Trophoblast cell (in vitro differentiated cells and primary cell): ENCODE measurements around the gene CALU.

Experiments
- DNase-seq, 2 donors: peaks; one replicate each; pipeline ENCODE4 v3.0.0-alpha.2; 2016
- H2AFZ ChIP-seq: 2 replicates; pipeline ENCODE4 v1.6.1; 2013; ENCODE audit warnings: low read length, moderate library complexity, mild to moderate bottlenecking; ENCODE audit not compliant: insufficient read depth, poor library complexity
- H2AK5ac ChIP-seq: 2 replicates; pipeline ENCODE4 v1.6.1; 2013; ENCODE audit warnings: mild to moderate bottlenecking, low read length
- H2BK120ac ChIP-seq: 2 replicates; pipeline ENCODE4 v1.6.1; 2013; ENCODE audit warnings: low read length, mild to moderate bottlenecking, moderate library complexity; ENCODE audit not compliant: insufficient read depth, poor library complexity
- H2BK12ac ChIP-seq: 2 replicates; pipeline ENCODE4 v1.6.1; 2013; ENCODE audit warnings: mild to moderate bottlenecking, low read length, moderate library complexity
- H2BK5ac ChIP-seq: 2 replicates; pipeline ENCODE4 v1.6.1; 2013; ENCODE audit warnings: low read length, low read depth, moderate library complexity, mild to moderate bottlenecking; ENCODE audit not compliant: poor library complexity
- H3K14ac ChIP-seq: 2 replicates; pipeline ENCODE4 v1.6.1; 2013; ENCODE audit warnings: mild to moderate bottlenecking, low read length
- H3K18ac ChIP-seq: 2 replicates; pipeline ENCODE4 v1.6.1; 2013; ENCODE audit warnings: mild to moderate bottlenecking, low read length
- H3K23ac ChIP-seq: 2 replicates; pipeline ENCODE4 v1.6.1; 2013; ENCODE audit warnings: low read length
- H3K27ac ChIP-seq: 2 replicates; pipeline ENCODE4 v1.5.1; 2013; ENCODE audit warnings: low read depth, mild to moderate bottlenecking, inconsistent platforms, low read length, moderate library complexity
- H3K27me3 ChIP-seq: 2 replicates; pipeline ENCODE4 v1.6.1; 2013; ENCODE audit warnings: inconsistent platforms, mild to moderate bottlenecking, low read length, moderate library complexity; ENCODE audit not compliant: insufficient read depth
- H3K36me3 ChIP-seq, 2 experiments: 1 replicate in 1 of 2; 2 replicates in 1 of 2; pipeline ENCODE4 v1.6.1; 2013; ENCODE audit warnings: low read length in 2 of 2, mild to moderate bottlenecking in 2 of 2, moderate library complexity in 1 of 2; ENCODE audit not compliant: insufficient read depth in 2 of 2, control insufficient read depth in 1 of 2
- H3K4ac ChIP-seq: 2 replicates; pipeline ENCODE4 v1.6.1; 2013; ENCODE audit warnings: low read depth, mild to moderate bottlenecking, low read length, moderate library complexity
- H3K4me1 ChIP-seq, 2 experiments: 1 replicate in 1 of 2; 2 replicates in 1 of 2; pipeline ENCODE4 v1.6.1; 2013; ENCODE audit warnings: low read length in 2 of 2, mild to moderate bottlenecking in 2 of 2, moderate library complexity in 1 of 2; ENCODE audit not compliant: insufficient read depth in 2 of 2, control insufficient read depth in 1 of 2
- H3K4me2 ChIP-seq: 2 replicates; pipeline ENCODE4 v1.6.1; 2013; ENCODE audit warnings: inconsistent platforms, mild to moderate bottlenecking, low read length, moderate library complexity
- H3K4me3 ChIP-seq: 2 replicates; pipeline ENCODE4 v1.5.1; 2013; ENCODE audit warnings: mild to moderate bottlenecking, low read depth, low read length, inconsistent platforms
- H3K79me1 ChIP-seq: one replicate; pipeline ENCODE4 v1.6.1; 2013; ENCODE audit warnings: low read length
- H3K79me2 ChIP-seq: 2 replicates; pipeline ENCODE4 v1.6.1; 2013; ENCODE audit warnings: low read length, mild to moderate bottlenecking; ENCODE audit not compliant: control insufficient read depth, insufficient read depth, poor library complexity
- H3K9ac ChIP-seq: 2 replicates; pipeline ENCODE4 v1.6.1; 2013; ENCODE audit warnings: mild to moderate bottlenecking, low read length
- H3K9me3 ChIP-seq: 2 replicates; pipeline ENCODE4 v1.6.1; 2013; ENCODE audit warnings: low read depth, mild to moderate bottlenecking, control low read depth, inconsistent platforms, low read length; ENCODE audit not compliant: insufficient read depth
- H4K12ac ChIP-seq: 2 replicates; pipeline ENCODE4 v1.6.1; 2013; ENCODE audit warnings: low read depth, mild to moderate bottlenecking, low read length, moderate library complexity
- H4K8ac ChIP-seq: 2 replicates; pipeline ENCODE4 v1.6.1; 2013; ENCODE audit warnings: low read depth, mild to moderate bottlenecking, low read length, moderate library complexity
- H4K91ac ChIP-seq: one replicate; pipeline ENCODE4 v1.6.1; 2013; ENCODE audit warnings: low read depth, mild to moderate bottlenecking, low read length, moderate library complexity
- WGBS: extraction: QIAGEN DNeasy Blood & Tissue Kit; methylation state at CpG from one replicate; pipeline ENCODE4 v1.1.7; 2013; ENCODE audit warnings: missing lambda C conversion rate; ENCODE audit not compliant: insufficient read length, insufficient coverage; ENCODE audit errors: extremely low coverage; 5-methylcytosine and 5-hydroxymethylcytosine counted together

The CALU gene

DNA sequence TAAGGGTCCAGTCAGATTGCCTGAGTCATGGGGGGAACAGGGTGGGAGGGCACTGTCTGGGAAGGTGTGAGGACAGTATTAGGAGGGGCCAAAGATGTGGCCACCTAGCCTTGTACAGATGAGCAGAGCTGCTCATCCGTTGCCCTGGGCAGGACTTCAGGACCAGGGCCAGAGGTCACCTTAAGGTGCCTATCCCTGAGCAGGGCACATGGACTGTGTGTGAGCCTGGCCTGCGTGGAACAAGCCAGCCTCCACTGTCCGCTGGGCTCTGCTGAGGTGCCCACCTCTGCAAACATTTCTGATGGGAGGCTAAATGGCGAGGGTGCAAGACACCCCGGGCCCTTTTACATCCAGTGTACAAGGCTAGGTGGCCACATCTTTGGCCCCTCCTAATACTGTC lies 39.8 kb downstream of the CALU start:
- Histone ChIP-seq H2AK5ac (no peak overlapping the region), H3K79me2 (no peaks in the 10 kb centered on the region), H3K23ac (no peak overlapping the region), H2BK120ac (no peak overlapping the region), H3K9me3 (peaks cover 3% of the 10 kb centered on the region), H3K27me3 (no peaks in the 10 kb centered on the region), H3K27ac (no peak overlapping the region), H4K91ac (no peak overlapping the region), H3K79me1 (no peaks in the 10 kb centered on the region), H3K9ac (no peak overlapping the region), H4K8ac (no peak overlapping the region), H2BK12ac (no peak overlapping the region), H2BK5ac (no peak overlapping the region), H2AFZ (no peak overlapping the region), H3K4me1 (no peaks in the 10 kb centered on the region), H4K12ac (no peak overlapping the region), H3K4me3 (no peak overlapping the region), H3K4ac (no peak overlapping the region), H3K14ac (no peak overlapping the region), H3K36me3 (peaks cover 5 to 9% of the 10 kb centered on the region in 2 experiments), H3K4me2 (no peak overlapping the region), H3K18ac (no peak overlapping the region)
- DNase-seq: no peak
- WGBS: no CpG with 5 or more reads among the region's 5 CpGs

DNA sequence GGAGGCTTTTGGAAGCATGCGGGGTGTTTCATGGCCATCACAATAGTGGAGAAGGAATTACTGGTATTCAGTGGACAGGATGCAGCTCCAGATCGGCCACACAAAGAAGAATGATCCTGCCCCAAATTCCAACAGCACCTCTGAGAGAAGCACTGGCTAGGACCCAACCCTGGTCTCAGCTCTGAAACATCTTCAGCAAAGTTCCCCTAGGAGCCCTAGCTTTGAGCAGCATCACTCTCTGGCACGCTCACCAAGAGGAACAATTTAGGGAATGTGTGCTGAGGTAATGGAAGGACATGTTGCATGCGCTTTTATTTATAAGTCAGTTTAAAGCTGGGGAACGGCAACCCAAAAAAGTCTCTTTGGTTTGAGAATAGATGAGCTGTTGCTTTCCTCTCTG lies 42.0 kb downstream of the CALU start:
- H3K4ac ChIP-seq: no peak overlapping the region
- H3K4me1 ChIP-seq: no peaks in the 10 kb centered on the region
- no peak overlapping the region for H2BK5ac ChIP-seq
- no peak overlapping the region for H3K14ac ChIP-seq
- no peak overlapping the region for H4K12ac ChIP-seq
- no peak overlapping the region for H2BK120ac ChIP-seq
- no CpG with 5 or more reads among the region's 5 CpGs for WGBS
- H3K79me2 ChIP-seq: no peaks in the 10 kb centered on the region
- no peak overlapping the region for H2AK5ac ChIP-seq
- no peak overlapping the region for H3K9ac ChIP-seq
- no peak overlapping the region for H4K8ac ChIP-seq
- DNase-seq: no peak
- H3K27me3 ChIP-seq: no peaks in the 10 kb centered on the region
- H3K18ac ChIP-seq: no peak overlapping the region
- no peaks in the 10 kb centered on the region for H3K9me3 ChIP-seq
- no peak overlapping the region for H4K91ac ChIP-seq
- H3K36me3 ChIP-seq: no peaks in the 10 kb centered on the region
- no peak overlapping the region for H3K4me2 ChIP-seq
- H2BK12ac ChIP-seq: no peak overlapping the region
- no peak overlapping the region for H2AFZ ChIP-seq
- no peaks in the 10 kb centered on the region for H3K79me1 ChIP-seq
- no peak overlapping the region for H3K23ac ChIP-seq
- no peak overlapping the region for H3K27ac ChIP-seq
- H3K4me3 ChIP-seq: no peak overlapping the region

DNA sequence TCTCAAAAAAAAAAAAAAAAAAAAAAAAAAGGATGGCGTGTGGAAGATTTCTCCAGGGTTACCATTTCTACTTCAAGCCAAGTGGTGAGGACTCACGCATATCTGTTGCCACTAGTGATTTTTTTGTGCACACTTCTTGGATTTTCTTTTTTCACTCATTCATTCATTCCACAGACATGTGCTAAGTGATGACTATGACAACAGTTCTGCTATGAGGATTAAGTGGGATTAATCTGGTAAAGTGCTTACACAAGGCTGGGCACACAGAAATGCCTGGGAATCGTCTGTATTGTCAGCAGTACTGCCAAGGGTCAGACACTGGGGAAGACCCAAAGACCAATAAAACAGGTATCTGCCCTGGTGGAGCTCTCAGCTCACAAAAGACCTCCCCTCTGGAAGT lies 42.7 kb downstream of the CALU start:
- no peak overlapping the region for H2BK120ac ChIP-seq
- no peak overlapping the region for H2BK5ac ChIP-seq
- no peaks in the 10 kb centered on the region for H3K79me1 ChIP-seq
- no peak for DNase-seq
- H2AFZ ChIP-seq: no peak overlapping the region
- no peak overlapping the region for H3K18ac ChIP-seq
- H4K91ac ChIP-seq: no peak overlapping the region
- H3K4me3 ChIP-seq: no peak overlapping the region
- H2BK12ac ChIP-seq: no peak overlapping the region
- H4K12ac ChIP-seq: no peak overlapping the region
- H3K4me2 ChIP-seq: no peak overlapping the region
- H2AK5ac ChIP-seq: no peak overlapping the region
- no peak overlapping the region for H3K14ac ChIP-seq
- no peak overlapping the region for H3K9ac ChIP-seq
- H3K4me1 ChIP-seq: no peaks in the 10 kb centered on the region
- H3K4ac ChIP-seq: no peak overlapping the region
- no CpG with 5 or more reads among the region's 3 CpGs for WGBS
- no peak overlapping the region for H4K8ac ChIP-seq
- no peaks in the 10 kb centered on the region for H3K9me3 ChIP-seq
- no peak overlapping the region for H3K27ac ChIP-seq
- H3K36me3 ChIP-seq: no peaks in the 10 kb centered on the region
- no peaks in the 10 kb centered on the region for H3K79me2 ChIP-seq
- no peak overlapping the region for H3K23ac ChIP-seq
- no peaks in the 10 kb centered on the region for H3K27me3 ChIP-seq

GRCh38 chr7:128783143-128783861 lies 44.1 kb downstream of the CALU start:
- H3K18ac ChIP-seq: no peak overlapping the region
- peak in 1 of 2 donors; percentile 19 for DNase-seq
- no peak overlapping the region for H4K12ac ChIP-seq
- no peak overlapping the region for H3K4ac ChIP-seq
- no peak overlapping the region for H2AK5ac ChIP-seq
- peak overlapping the region; percentile 17 for H3K4me2 ChIP-seq
- H4K91ac ChIP-seq: no peak overlapping the region
- peak overlapping the region; percentile 37 for H2AFZ ChIP-seq
- H3K9me3 ChIP-seq: no peaks in the 10 kb centered on the region
- no peak overlapping the region for H3K27ac ChIP-seq
- H3K27me3 ChIP-seq: no peaks in the 10 kb centered on the region
- no peaks in the 10 kb centered on the region for H3K4me1 ChIP-seq
- no peak overlapping the region for H3K9ac ChIP-seq
- no peak overlapping the region for H2BK120ac ChIP-seq
- no CpG with 5 or more reads among the region's 15 CpGs for WGBS
- no peak overlapping the region for H2BK5ac ChIP-seq
- no peak overlapping the region for H3K4me3 ChIP-seq
- no peaks in the 10 kb centered on the region for H3K79me2 ChIP-seq
- no peak overlapping the region for H2BK12ac ChIP-seq
- H4K8ac ChIP-seq: no peak overlapping the region
- H3K14ac ChIP-seq: no peak overlapping the region
- no peak overlapping the region for H3K23ac ChIP-seq
- no peaks in the 10 kb centered on the region for H3K36me3 ChIP-seq
- H3K79me1 ChIP-seq: no peaks in the 10 kb centered on the region
